HG03378 (cell line): Measurements from ENCODE around the gene SYNPO2L.
"Not testable (repeated sequence)": the region's sequence is repeated elsewhere in the genome, so short reads cannot be mapped to it uniquely, and the experiment has no call there.

ENCODE experiments used
- ATAC-seq: cut with Tn5 transposase; IDR thresholded peaks from one replicate; pipeline ENCODE4 v1.9.1; 2021; ENCODE audit warnings: mild to moderate bottlenecking, moderate library complexity; ENCODE audit not compliant: unreplicated experiment

The SYNPO2L gene

GRCh38 chr10:73655990-73656298, at the start of gene SYNPO2L:
SYNPO2L (minus strand) TSS chr10:73656029; CDS start chr10:73655922, 107 bp downstream.
- ATAC-seq = no peak

GRCh38 chr10:73703924-73704323, 48.1 kb upstream of the SYNPO2L start:
- ATAC-seq = not testable (repeated sequence)

GRCh38 chr10:73698819-73699218, 43.0 kb upstream of the SYNPO2L start:
- not testable (repeated sequence) for ATAC-seq

GRCh38 chr10:73697675-73698159, 41.9 kb upstream of the SYNPO2L start, which contains the start of gene AGAP5:
AGAP5 (minus strand) TSS chr10:73698109; CDS start chr10:73697755, 354 bp downstream.
- ATAC-seq = not testable (repeated sequence)

- not testable (repeated sequence) for ATAC-seq
Measured at GRCh38 chr10:73695302-73695701, 39.5 kb upstream of the SYNPO2L start.

GRCh38 chr10:73690755-73691154, 34.9 kb upstream of the SYNPO2L start:
- ATAC-seq = not testable (repeated sequence)

- ATAC-seq = not testable (repeated sequence)
Measured at GRCh38 chr10:73689596-73689995, 33.8 kb upstream of the SYNPO2L start.

GRCh38 chr10:73687641-73688040, 31.8 kb upstream of the SYNPO2L start:
- not testable (repeated sequence) for ATAC-seq

- ATAC-seq = not testable (repeated sequence)
Measured at GRCh38 chr10:73674546-73674945, 18.7 kb upstream of the SYNPO2L start.

- not testable (repeated sequence) for ATAC-seq
Measured at GRCh38 chr10:73668378-73668777, 12.5 kb upstream of the SYNPO2L start.

- ATAC-seq = not testable (repeated sequence)
Measured at GRCh38 chr10:73666153-73666809, 10.5 kb upstream of the SYNPO2L start.

- not testable (repeated sequence) for ATAC-seq
Measured at GRCh38 chr10:73665581-73665980, 9.8 kb upstream of the SYNPO2L start.

GRCh38 chr10:73664156-73665040, 8.6 kb upstream of the SYNPO2L start:
- ATAC-seq = not testable (repeated sequence)

GRCh38 chr10:73663621-73664020, 7.8 kb upstream of the SYNPO2L start:
- ATAC-seq = not testable (repeated sequence)

GRCh38 chr10:73662705-73663104, 6.9 kb upstream of the SYNPO2L start:
- ATAC-seq = not testable (repeated sequence)

- ATAC-seq = no peak
Measured at GRCh38 chr10:73655257-73655989, 406 bp downstream of the SYNPO2L start.

GRCh38 chr10:73653701-73654100, 2.1 kb downstream of the SYNPO2L start:
- no peak for ATAC-seq

- ATAC-seq = no peak
Measured at GRCh38 chr10:73653195-73653594, 2.6 kb downstream of the SYNPO2L start.

- no peak for ATAC-seq
Measured at GRCh38 chr10:73650537-73651331, 5.1 kb downstream of the SYNPO2L start.

GRCh38 chr10:73649876-73650536, 5.8 kb downstream of the SYNPO2L start:
- no peak for ATAC-seq
